Nephron progenitor cell (in vitro differentiated cells): Measurements from ENCODE around the gene USP4.

Experiments
- DNase-seq: peaks from one replicate; pipeline ENCODE4 v3.0.0; 2021
- H3K27ac Mint-ChIP-seq: 2 replicates; pipeline ENCODE4 v1.8.0; 2021; ENCODE audit warnings: mild to moderate bottlenecking, moderate library complexity, mixed read lengths
- H3K27me3 Mint-ChIP-seq: 2 replicates; pipeline ENCODE4 v1.8.0; 2021; ENCODE audit warnings: mild to moderate bottlenecking, low read depth, mixed read lengths; ENCODE audit not compliant: poor library complexity
- H3K36me3 Mint-ChIP-seq: 2 replicates; pipeline ENCODE4 v1.8.0; 2021; ENCODE audit warnings: low read depth, mixed read lengths
- H3K4me1 Mint-ChIP-seq: 2 replicates; pipeline ENCODE4 v1.8.0; 2021; ENCODE audit warnings: mixed read lengths
- H3K4me3 Mint-ChIP-seq: 2 replicates; pipeline ENCODE4 v1.8.0; 2021; ENCODE audit warnings: mild to moderate bottlenecking, moderate library complexity, mixed read lengths
- H3K9me3 Mint-ChIP-seq: 2 replicates; pipeline ENCODE4 v1.8.0; 2021; ENCODE audit warnings: mild to moderate bottlenecking, moderate library complexity, mixed read lengths
- CTCF ChIP-seq: fragments of 200-600 bp; sonication (generic); IDR thresholded peaks from 2 replicates; pipeline ENCODE4 v1.5.0; 2021; ENCODE audit warnings: antibody characterized with exemption

USP4 gene

GRCh38 chr3:49310677-49311076 lies 29.2 kb downstream of the USP4 start:
- no peak for TF ChIP-seq CTCF
- peaks cover 53% of the 10 kb centered on the region for H3K36me3 Mint-ChIP-seq
- H3K27me3 Mint-ChIP-seq, result no peaks in the 10 kb centered on the region
- no peak for DNase-seq
- H3K9me3 Mint-ChIP-seq, result no peaks in the 10 kb centered on the region
- H3K27ac Mint-ChIP-seq, result peak overlapping the region; percentile 52
- H3K4me1 Mint-ChIP-seq, result no peaks in the 10 kb centered on the region
- no peak overlapping the region for H3K4me3 Mint-ChIP-seq

GRCh38 chr3:49305608-49306007 lies 34.2 kb downstream of the USP4 start:
- Mint-ChIP-seq H3K27me3 (no peaks in the 10 kb centered on the region), H3K9me3 (no peaks in the 10 kb centered on the region), H3K4me1 (no peaks in the 10 kb centered on the region), H3K36me3 (peaks cover 54% of the 10 kb centered on the region), H3K27ac (no peak overlapping the region), H3K4me3 (no peak overlapping the region)
- TF ChIP-seq CTCF, result no peak
- no peak for DNase-seq

GRCh38 chr3:49302613-49303012 lies 37.2 kb downstream of the USP4 start:
- no peaks in the 10 kb centered on the region for H3K4me1 Mint-ChIP-seq
- no peak for TF ChIP-seq CTCF
- no peak overlapping the region for H3K4me3 Mint-ChIP-seq
- DNase-seq, result no peak
- H3K9me3 Mint-ChIP-seq, result no peaks in the 10 kb centered on the region
- H3K27me3 Mint-ChIP-seq, result no peaks in the 10 kb centered on the region
- H3K27ac Mint-ChIP-seq, result no peak overlapping the region
- peaks cover 54% of the 10 kb centered on the region for H3K36me3 Mint-ChIP-seq

- H3K4me1 Mint-ChIP-seq, result no peaks in the 10 kb centered on the region
- H3K27ac Mint-ChIP-seq, result no peak overlapping the region
Measured at GRCh38 chr3:49300595-49300994, 39.3 kb downstream of the USP4 start.

GRCh38 chr3:49298511-49298910 lies 41.3 kb downstream of the USP4 start:
- TF ChIP-seq CTCF, result no peak
- H3K9me3 Mint-ChIP-seq, result no peaks in the 10 kb centered on the region
- peaks cover 64% of the 10 kb centered on the region for H3K36me3 Mint-ChIP-seq
- no peaks in the 10 kb centered on the region for H3K4me1 Mint-ChIP-seq
- no peak for DNase-seq
- no peaks in the 10 kb centered on the region for H3K27me3 Mint-ChIP-seq
- no peak overlapping the region for H3K4me3 Mint-ChIP-seq
- H3K27ac Mint-ChIP-seq, result no peak overlapping the region

More at GRCh38 chr3:49300595-49300994, 39.3 kb downstream of the USP4 start:
- Mint-ChIP-seq H3K4me3 (no peak overlapping the region), H3K36me3 (peaks cover 57% of the 10 kb centered on the region), H3K27me3 (no peaks in the 10 kb centered on the region), H3K9me3 (no peaks in the 10 kb centered on the region)
- no peak for TF ChIP-seq CTCF
- DNase-seq, result no peak

- peak overlapping the region; percentile 35 for H3K27ac Mint-ChIP-seq
- no peaks in the 10 kb centered on the region for H3K9me3 Mint-ChIP-seq
- H3K36me3 Mint-ChIP-seq, result peaks cover 67% of the 10 kb centered on the region
- H3K27me3 Mint-ChIP-seq, result no peaks in the 10 kb centered on the region
- no peak for TF ChIP-seq CTCF
- H3K4me3 Mint-ChIP-seq, result no peak overlapping the region
- H3K4me1 Mint-ChIP-seq, result no peaks in the 10 kb centered on the region
- DNase-seq, result no peak
Measured at GRCh38 chr3:49296781-49297411, 43.0 kb downstream of the USP4 start.
